NCI-H2081 (cell line): Measurements from ENCODE around the gene LIN37.
"Not testable (repeated sequence)": the region's sequence is repeated elsewhere in the genome, so short reads cannot be mapped to it uniquely, and the experiment has no call there.

Experiments
- DNase-seq, 2 experiments: peaks; one replicate each; lab custom pipeline; 2025; lab: John Stamatoyannopoulos, UW

LIN37 gene

GRCh38 chr19:35753634-35754369 is 5.4 kb downstream of the LIN37 start:
- no peak for DNase-seq

- no peak for DNase-seq
These were observed 6.2 kb downstream of the LIN37 start for GRCh38 chr19:35754370-35755130.

- DNase-seq: no peak
These were observed 6.8 kb downstream of the LIN37 start for GRCh38 chr19:35755131-35755549.

GRCh38 chr19:35755550-35756376 is 7.4 kb downstream of the LIN37 start:
- no peak for DNase-seq

GRCh38 chr19:35756377-35757230 is 8.2 kb downstream of the LIN37 start, which contains the start of gene HSPB6:
Gene HSPB6 (minus strand): TSS chr19:35757029. CDS start chr19:35757008, 21 bp downstream.
- no peak for DNase-seq

- peak; percentile 59 to 83 for DNase-seq
These were observed 8.9 kb downstream of the LIN37 start for GRCh38 chr19:35757231-35757748.

GRCh38 chr19:35757749-35758608 is 9.6 kb downstream of the LIN37 start, which contains the start of gene PROSER3:
Gene PROSER3 (plus strand): TSS chr19:35758176. CDS start chr19:35758216, 40 bp downstream.
- peak; percentile 98 to 99 for DNase-seq

GRCh38 chr19:35759697-35760096 is 11.3 kb downstream of the LIN37 start:
- DNase-seq: no peak

- no peak for DNase-seq
These were observed 12.5 kb downstream of the LIN37 start for GRCh38 chr19:35760711-35761349.

GRCh38 chr19:35764432-35765315 is 16.3 kb downstream of the LIN37 start:
- DNase-seq: no peak

- no peak for DNase-seq
These were observed 18.3 kb downstream of the LIN37 start for GRCh38 chr19:35766571-35767104.

- DNase-seq: no peak
These were observed 19.1 kb downstream of the LIN37 start for GRCh38 chr19:35767288-35768081.

- DNase-seq: no peak
These were observed 19.7 kb downstream of the LIN37 start for GRCh38 chr19:35768082-35768421.

- not testable (repeated sequence) for DNase-seq
These were observed 24.0 kb downstream of the LIN37 start for GRCh38 chr19:35772362-35772761.

GRCh38 chr19:35773020-35773806 is 24.8 kb downstream of the LIN37 start:
- no peak for DNase-seq

GRCh38 chr19:35774274-35775045 is 26.1 kb downstream of the LIN37 start:
- peak in 1 of 2 experiments; percentile 13 for DNase-seq
